Vagina (tissue), 2 donors: Measurements from ENCODE around the gene AGAP9.
A peak's percentile ranks its signal among the peaks of the same experiment; 100 is the strongest.
"Not testable (repeated sequence)": the region's sequence is repeated elsewhere in the genome, so short reads cannot be mapped to it uniquely, and the experiment has no call there.

ENCODE experiments used
- POLR2A ChIP-seq, 2 donors: fragments of 450-650 bp; IDR thresholded peaks; one replicate each; pipeline ENCODE4 v1.6.1; 2017; ENCODE audit warnings: antibody characterized with exemption in 2 of 2, mild to moderate bottlenecking in 2 of 2, moderate library complexity in 2 of 2
- POLR2AphosphoS5 ChIP-seq, 2 donors: sonication (generic); formaldehyde crosslinking; IDR thresholded peaks; one replicate each; pipeline ENCODE4 v1.9.0; 2017; ENCODE audit warnings: antibody characterized with exemption in 2 of 2, mild to moderate bottlenecking in 2 of 2, low read depth in 1 of 2; ENCODE audit not compliant: insufficient read depth in 1 of 2
- TF ChIP-seq, protein P1 (sequence below), 3 experiments: fragments of 450-650 bp in 2 of 3; fragments of 200-600 bp in 1 of 3; sonication (generic) in 1 of 3; IDR thresholded peaks; one replicate each; pipeline ENCODE4 v1.5.1; 2017 to 2019; ENCODE audit warnings: antibody characterized with exemption in 3 of 3, mild to moderate bottlenecking in 2 of 3, moderate library complexity in 2 of 3

- TF ChIP-seq, protein P1, sequence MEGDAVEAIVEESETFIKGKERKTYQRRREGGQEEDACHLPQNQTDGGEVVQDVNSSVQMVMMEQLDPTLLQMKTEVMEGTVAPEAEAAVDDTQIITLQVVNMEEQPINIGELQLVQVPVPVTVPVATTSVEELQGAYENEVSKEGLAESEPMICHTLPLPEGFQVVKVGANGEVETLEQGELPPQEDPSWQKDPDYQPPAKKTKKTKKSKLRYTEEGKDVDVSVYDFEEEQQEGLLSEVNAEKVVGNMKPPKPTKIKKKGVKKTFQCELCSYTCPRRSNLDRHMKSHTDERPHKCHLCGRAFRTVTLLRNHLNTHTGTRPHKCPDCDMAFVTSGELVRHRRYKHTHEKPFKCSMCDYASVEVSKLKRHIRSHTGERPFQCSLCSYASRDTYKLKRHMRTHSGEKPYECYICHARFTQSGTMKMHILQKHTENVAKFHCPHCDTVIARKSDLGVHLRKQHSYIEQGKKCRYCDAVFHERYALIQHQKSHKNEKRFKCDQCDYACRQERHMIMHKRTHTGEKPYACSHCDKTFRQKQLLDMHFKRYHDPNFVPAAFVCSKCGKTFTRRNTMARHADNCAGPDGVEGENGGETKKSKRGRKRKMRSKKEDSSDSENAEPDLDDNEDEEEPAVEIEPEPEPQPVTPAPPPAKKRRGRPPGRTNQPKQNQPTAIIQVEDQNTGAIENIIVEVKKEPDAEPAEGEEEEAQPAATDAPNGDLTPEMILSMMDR (IDR thresholded peaks at IDR 0.05) = not testable (repeated sequence)
- peak in 1 of 2 donors; percentile 27 for TF ChIP-seq POLR2AphosphoS5 (IDR thresholded peaks at IDR 0.05; ENCODE audit: insufficient read depth in 1 of 2, low read depth in 1 of 2)
- TF ChIP-seq POLR2A (IDR thresholded peaks at IDR 0.05) = not testable (repeated sequence)
Measured at GRCh38 chr10:47552719-47553118, 29.3 kb upstream of the AGAP9 start.
